ENCODE data around the gene KYNU. TPM values are rescaled to one million over a fixed set of nuclear protein-coding genes. Genes with fewer than 3 reads are reported as not detected.

KYNU gene
- total and polyA plus RNA-seq, 11 donors, result 0.38 to 14.0 (median 0.77) TPM

- Histone ChIP-seq H3K36me3 (peaks cover 0 to 14% (median 0%) of the 10 kb centered on the region in 9 donors), H3K27me3 (no peaks in the 10 kb centered on the region), H3K4me3 (no peak overlapping the region), H3K27ac (no peak overlapping the region), H3K4me1 (no peaks in the 10 kb centered on the region), H3K9me3 (no peaks in the 10 kb centered on the region)
- ATAC-seq, result no peak
- TF ChIP-seq CTCF (IDR thresholded peaks at IDR 0.05) (no peak), POLR2A (IDR thresholded peaks at IDR 0.05) (no peak)
- no peak for DNase-seq
- intact Hi-C loops (cut with DNase I), result no loop called here
Measured at GRCh38 chr2:142883526-142883925, 6.1 kb downstream of the KYNU start.

GRCh38 chr2:142885543-142885942 is 8.1 kb downstream of the KYNU start:
- Histone ChIP-seq H3K27ac (no peak overlapping the region), H3K9me3 (no peaks in the 10 kb centered on the region), H3K36me3 (peaks cover 0 to 14% (median 0%) of the 10 kb centered on the region in 9 donors), H3K4me3 (no peak overlapping the region), H3K4me1 (peaks cover 0 to 6% (median 0%) of the 10 kb centered on the region in 12 donors), H3K27me3 (no peaks in the 10 kb centered on the region)
- TF ChIP-seq POLR2A (IDR thresholded peaks at IDR 0.05), result no peak
- no peak for TF ChIP-seq CTCF (IDR thresholded peaks at IDR 0.05)
- intact Hi-C loops (cut with DNase I), result no loop called here
- ATAC-seq, result no peak
- DNase-seq, result no peak

- Histone ChIP-seq H3K27ac (no peak overlapping the region), H3K9me3 (no peaks in the 10 kb centered on the region), H3K4me1 (peaks cover 0 to 6% (median 0%) of the 10 kb centered on the region in 12 donors), H3K27me3 (no peaks in the 10 kb centered on the region), H3K36me3 (no peaks in the 10 kb centered on the region), H3K4me3 (no peak overlapping the region)
- DNase-seq (no peak), ATAC-seq (no peak)
- 63 to 86% (median 74%) methylated on average over 2 of the region's 2 CpGs for WGBS, 4 donors
- intact Hi-C loops (cut with DNase I), result no loop called here
- no peak for TF ChIP-seq POLR2A (IDR thresholded peaks at IDR 0.05)
- no peak for TF ChIP-seq CTCF (IDR thresholded peaks at IDR 0.05)
Measured at GRCh38 chr2:142892715-142893114, 15.3 kb downstream of the KYNU start.

GRCh38 chr2:142893241-142893640 is 15.8 kb downstream of the KYNU start:
- Histone ChIP-seq H3K4me1 (peaks cover 0 to 6% (median 0%) of the 10 kb centered on the region in 12 donors), H3K36me3 (no peaks in the 10 kb centered on the region), H3K9me3 (no peaks in the 10 kb centered on the region), H3K27me3 (no peaks in the 10 kb centered on the region), H3K4me3 (no peak overlapping the region), H3K27ac (no peak overlapping the region)
- no peak for TF ChIP-seq POLR2A (IDR thresholded peaks at IDR 0.05)
- TF ChIP-seq CTCF (IDR thresholded peaks at IDR 0.05), result no peak
- intact Hi-C loops (cut with DNase I), result no loop called here
- no peak for ATAC-seq
- DNase-seq, result no peak
- 78 to 85% (median 83%) methylated on average over 2 of the region's 2 CpGs for WGBS, 4 donors
